Common myeloid progenitor, CD34-positive (primary cell): Measurements from ENCODE around the gene NCOA3.

Source experiments
- CTCF ChIA-PET: fragments of 350-600 bp; sonication (Branson Sonifier 250); formaldehyde crosslinking; loops from one replicate; lab custom pipeline; 2021; ENCODE audit warnings: antibody characterized with exemption; lab: Charles Lee
- POLR2A ChIA-PET: fragments of 350-600 bp; sonication (Branson Sonifier 250); formaldehyde crosslinking; loops from one replicate; lab custom pipeline; 2021; ENCODE audit warnings: antibody characterized with exemption; lab: Charles Lee
- DNase-seq, 3 donors: peaks; one replicate each; pipeline versions ENCODE4 v3.0.0 to v3.0.0-alpha.2; 2013
- H3K27ac ChIP-seq, 2 experiments: 1 replicate in 1 of 2; 2 replicates in 1 of 2; pipeline ENCODE4 v1.7.0; 2013; ENCODE audit warnings: inconsistent platforms in 2 of 2, low read length in 2 of 2, mild to moderate bottlenecking in 2 of 2, low read depth in 1 of 2, moderate library complexity in 1 of 2; ENCODE audit not compliant: severe bottlenecking in 2 of 2, insufficient read depth in 1 of 2, poor library complexity in 1 of 2
- H3K27me3 ChIP-seq, 5 experiments: replicated peaks in 2 of 5; 1 replicate in 3 of 5; 2 replicates in 2 of 5; pipeline versions ENCODE4 v1.6.1 to v1.7.0; 2013; ENCODE audit warnings: low read length in 4 of 5, mild to moderate bottlenecking in 2 of 5, moderate library complexity in 2 of 5, inconsistent platforms in 1 of 5; ENCODE audit not compliant: insufficient read depth in 5 of 5, control insufficient read depth in 4 of 5
- H3K36me3 ChIP-seq, 4 experiments: 1 replicate in 2 of 4; 2 replicates in 2 of 4; pipeline versions ENCODE4 v1.6.1 to v1.7.0; 2013; ENCODE audit warnings: low read length in 3 of 4, control low read depth in 1 of 4, mild to moderate bottlenecking in 1 of 4; ENCODE audit not compliant: control insufficient read depth in 4 of 4, insufficient read depth in 4 of 4
- H3K4me1 ChIP-seq, 4 experiments: 1 replicate in 3 of 4; 2 replicates in 1 of 4; pipeline versions ENCODE4 v1.6.1 to v1.7.1; 2013; ENCODE audit warnings: low read length in 3 of 4, mild to moderate bottlenecking in 3 of 4, control low read depth in 1 of 4, inconsistent platforms in 1 of 4, moderate library complexity in 1 of 4; ENCODE audit not compliant: control insufficient read depth in 4 of 4, insufficient read depth in 4 of 4; ENCODE audit errors: control extremely low read depth in 1 of 4
- H3K4me3 ChIP-seq, 7 experiments: 1 replicate in 4 of 7; 2 replicates in 3 of 7; pipeline versions ENCODE4 v1.5.1 to v1.7.0; 2013; ENCODE audit warnings: mild to moderate bottlenecking in 7 of 7, low read length in 6 of 7, moderate library complexity in 6 of 7, inconsistent platforms in 2 of 7, low read depth in 2 of 7, control low read depth in 1 of 7; ENCODE audit not compliant: insufficient read depth in 4 of 7, control insufficient read depth in 1 of 7; ENCODE audit errors: extremely low read depth in 1 of 7
- H3K9me3 ChIP-seq, 5 experiments: 1 replicate in 4 of 5; 2 replicates in 1 of 5; pipeline versions ENCODE4 v1.6.1 to v1.7.1; 2013; ENCODE audit warnings: low read length in 4 of 5, mild to moderate bottlenecking in 2 of 5, inconsistent platforms in 1 of 5, low read depth in 1 of 5, moderate library complexity in 1 of 5; ENCODE audit not compliant: control insufficient read depth in 4 of 5, insufficient read depth in 2 of 5; ENCODE audit errors: control extremely low read depth in 1 of 5
- WGBS: methylation state at CpG from one replicate; pipeline ENCODE4 v1.1.5; 2013; ENCODE audit not compliant: insufficient coverage; 5-methylcytosine and 5-hydroxymethylcytosine counted together

NCOA3 gene

GRCh38 chr20:47679462-47679861 is 177.8 kb downstream of the NCOA3 start:
- Histone ChIP-seq H3K9me3 (no peaks in the 10 kb centered on the region), H3K4me3 (no peak overlapping the region), H3K27ac (no peak overlapping the region), H3K27me3 (no peaks in the 10 kb centered on the region), H3K36me3 (no peaks in the 10 kb centered on the region), H3K4me1 (peaks cover 0 to 6% (median 0%) of the 10 kb centered on the region in 4 experiments)
- ChIA-PET POLR2A (no interaction called here), CTCF (interaction anchor here (0.9 to 3.4 kb wide), 7 partner anchors 10 to 941 kb away, joined by 3 to 48 read pairs (median 12); no protein-coding TSS in a partner anchor)
- WGBS, result 100% methylated on average over 4 of the region's 4 CpGs
- no peak for DNase-seq

- H3K36me3 ChIP-seq, result no peaks in the 10 kb centered on the region
- H3K27ac ChIP-seq, result no peak overlapping the region
- no peaks in the 10 kb centered on the region for H3K9me3 ChIP-seq
- ChIA-PET CTCF (interaction anchor here (1.4 to 2.1 kb wide), 2 partner anchors 8 to 940 kb away, joined by 3 to 12 read pairs; no protein-coding TSS in a partner anchor), POLR2A (no interaction called here)
- no peaks in the 10 kb centered on the region for H3K27me3 ChIP-seq
- 95% methylated on average over 5 of the region's 6 CpGs for WGBS
- peaks cover 0 to 6% (median 0%) of the 10 kb centered on the region in 4 experiments for H3K4me1 ChIP-seq
- no peak for DNase-seq
- no peak overlapping the region for H3K4me3 ChIP-seq
Observed at GRCh38 chr20:47680804-47681529, 179.3 kb downstream of the NCOA3 start.

GRCh38 chr20:47682028-47682783 is 180.5 kb downstream of the NCOA3 start:
- POLR2A ChIA-PET, result no interaction called here
- H3K27me3 ChIP-seq, result no peaks in the 10 kb centered on the region
- no peak overlapping the region for H3K27ac ChIP-seq
- no peak for DNase-seq
- WGBS, result 91% methylated on average over 20 of the region's 22 CpGs
- no peak overlapping the region for H3K4me3 ChIP-seq
- CTCF ChIA-PET, result interaction anchor here (1.3 kb wide), 2 partner anchors 10 to 939 kb away, joined by 3 read pairs; no protein-coding TSS in a partner anchor
- no peaks in the 10 kb centered on the region for H3K36me3 ChIP-seq
- no peaks in the 10 kb centered on the region for H3K9me3 ChIP-seq
- peaks cover 0 to 6% (median 0%) of the 10 kb centered on the region in 4 experiments for H3K4me1 ChIP-seq

GRCh38 chr20:47682916-47683315 is 181.2 kb downstream of the NCOA3 start:
- 98% methylated on average over 19 of the region's 19 CpGs for WGBS
- no peak overlapping the region for H3K4me3 ChIP-seq
- CTCF ChIA-PET, result interaction anchor here (1.3 kb wide), 2 partner anchors 9 to 938 kb away, joined by 3 read pairs; no protein-coding TSS in a partner anchor
- no peaks in the 10 kb centered on the region for H3K4me1 ChIP-seq
- POLR2A ChIA-PET, result no interaction called here
- no peaks in the 10 kb centered on the region for H3K9me3 ChIP-seq
- no peak for DNase-seq
- no peak overlapping the region for H3K27ac ChIP-seq
- H3K27me3 ChIP-seq, result no peaks in the 10 kb centered on the region
- no peaks in the 10 kb centered on the region for H3K36me3 ChIP-seq

GRCh38 chr20:47684306-47685080 is 182.8 kb downstream of the NCOA3 start:
- ChIA-PET CTCF (no interaction called here), POLR2A (no interaction called here)
- Histone ChIP-seq H3K27ac (no peak overlapping the region), H3K27me3 (no peaks in the 10 kb centered on the region), H3K4me3 (no peak overlapping the region), H3K9me3 (peaks cover 0 to 11% (median 0%) of the 10 kb centered on the region in 5 experiments), H3K36me3 (no peaks in the 10 kb centered on the region), H3K4me1 (no peaks in the 10 kb centered on the region)
- no peak for DNase-seq
- WGBS, result 96% methylated on average over 24 of the region's 26 CpGs

GRCh38 chr20:47686545-47686944 is 184.9 kb downstream of the NCOA3 start:
- Histone ChIP-seq H3K9me3 (peaks cover 0 to 30% (median 7%) of the 10 kb centered on the region in 5 experiments), H3K4me3 (no peak overlapping the region), H3K4me1 (no peaks in the 10 kb centered on the region), H3K36me3 (no peaks in the 10 kb centered on the region), H3K27me3 (no peaks in the 10 kb centered on the region), H3K27ac (no peak overlapping the region)
- no peak for DNase-seq
- ChIA-PET POLR2A (no interaction called here), CTCF (interaction anchor here (1.2 kb wide), 1 partner anchor 935 kb away, joined by 3 read pairs; no protein-coding TSS in a partner anchor)
- WGBS, result 95% methylated on average over 14 of the region's 14 CpGs
